Stimulated activated CD8-positive, alpha-beta memory T cell treated with anti-CD3 and anti-CD28 coated beads, Interleukin-15, amount 100 ng/mL, for 24 hours (primary cell): ENCODE measurements around the gene EVPL.
"Not testable (repeated sequence)": the region's sequence is repeated elsewhere in the genome, so short reads cannot be mapped to it uniquely, and the experiment has no call there.

Experiments
- DNase-seq: peaks from one replicate; pipeline ENCODE4 v3.0.0-alpha.2; 2020; ENCODE audit warnings: low read depth

Gene EVPL

DNA sequence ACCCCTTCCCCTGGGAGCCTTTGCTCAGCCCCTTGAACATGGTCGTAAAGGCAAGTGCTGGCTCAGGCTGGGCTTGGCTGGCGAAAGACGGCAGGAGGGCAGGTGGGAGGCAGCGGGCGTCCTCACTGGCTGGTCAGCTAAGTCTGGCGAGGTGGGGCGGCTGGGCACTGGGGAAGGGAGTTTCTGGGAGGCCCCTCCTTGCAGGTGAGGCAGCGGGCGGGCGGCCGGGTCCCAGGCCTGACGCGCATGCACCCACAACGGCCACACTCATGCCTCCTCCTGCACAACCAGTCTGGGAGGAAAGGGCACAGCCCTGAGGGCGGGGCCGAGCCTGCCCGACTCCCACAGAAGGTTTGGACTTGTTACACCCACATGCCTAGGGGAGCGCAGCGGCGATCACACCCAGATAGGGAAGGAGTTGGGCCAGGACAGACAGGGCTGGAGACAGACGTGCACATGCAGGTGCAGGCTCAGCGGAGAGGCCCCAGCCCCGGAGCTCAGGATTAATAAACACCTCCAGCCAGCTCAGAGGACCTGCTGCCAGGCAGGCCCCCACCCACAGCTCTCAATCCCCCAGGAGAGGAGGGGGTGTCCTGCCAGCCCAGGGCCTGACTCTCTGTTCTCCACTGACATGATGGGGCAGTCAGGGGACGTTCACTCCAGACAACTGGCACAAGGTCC is at the start of gene EVPL:
EVPL (minus strand) TSS at position 148 of the 681 bp plus-strand sequence; CDS start at position 40, 108 bp downstream.
- DNase-seq, result no peak

DNA sequence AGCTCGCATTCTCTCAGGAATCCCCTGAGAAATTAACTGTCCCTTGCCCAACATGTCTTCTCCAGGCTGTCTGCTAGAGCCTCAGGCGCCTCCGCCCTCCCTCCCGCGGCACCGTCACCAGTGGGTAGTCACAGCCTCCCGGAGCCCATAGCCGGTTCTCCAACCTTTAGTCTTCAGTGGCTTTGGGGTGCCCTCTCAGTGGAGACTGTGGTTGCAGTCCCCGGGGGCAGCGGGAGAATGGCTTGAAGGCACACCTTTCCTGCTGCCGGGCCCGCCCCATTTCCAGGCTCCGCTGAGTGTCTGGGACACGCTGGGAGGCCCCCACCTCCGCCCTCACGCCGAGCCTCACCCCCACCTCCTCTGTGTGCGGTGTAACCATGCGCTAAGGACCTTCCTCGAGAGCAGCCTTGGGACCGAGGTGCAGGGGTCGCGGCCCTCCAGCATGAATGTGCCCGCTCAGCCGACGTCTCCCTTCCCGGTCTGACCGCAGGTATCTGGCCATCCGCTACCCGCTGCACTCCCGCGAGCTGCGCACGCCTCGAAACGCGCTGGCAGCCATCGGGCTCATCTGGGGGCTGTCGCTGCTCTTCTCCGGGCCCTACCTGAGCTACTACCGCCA is 49.1 kb upstream of the EVPL start:
- no peak for DNase-seq

DNA sequence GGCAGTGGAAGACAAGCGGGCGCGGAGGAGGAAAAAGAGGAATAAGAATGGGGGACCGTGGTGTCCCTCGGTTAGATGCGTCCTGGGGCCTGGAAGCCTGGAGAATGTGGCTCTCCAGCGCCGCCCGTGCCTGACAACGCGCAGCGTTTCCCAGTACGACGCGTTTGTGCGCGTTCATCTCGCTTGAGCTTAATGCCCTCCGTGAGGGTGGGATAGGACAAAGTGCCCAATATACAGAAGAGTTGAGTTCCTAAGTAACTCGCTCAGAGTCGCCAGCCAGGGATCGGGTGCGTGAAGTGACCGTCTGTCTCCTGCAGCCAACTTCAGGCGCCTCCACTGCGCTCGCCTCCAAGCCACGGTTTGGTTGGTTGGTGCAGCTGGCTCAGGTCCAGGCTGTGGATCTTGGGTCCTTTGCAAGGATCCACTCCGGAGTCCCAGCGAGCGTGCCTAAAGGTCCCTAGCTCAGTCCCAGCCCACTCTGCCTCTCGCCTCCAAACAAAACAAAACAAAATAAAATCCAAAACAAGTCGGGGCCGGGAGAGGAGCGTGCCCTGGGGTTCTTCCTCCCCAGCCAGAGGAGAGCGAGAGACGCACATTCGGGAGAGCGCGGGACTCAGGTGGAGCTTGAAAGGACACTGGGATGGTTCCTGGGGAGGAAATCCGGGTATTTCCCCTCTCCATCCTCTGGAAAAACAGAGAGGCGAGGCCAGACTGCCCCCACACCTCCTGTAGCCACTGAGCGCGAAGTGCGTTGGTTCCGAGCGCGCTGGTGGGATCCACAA is 48.4 kb upstream of the EVPL start:
- no peak for DNase-seq

DNA sequence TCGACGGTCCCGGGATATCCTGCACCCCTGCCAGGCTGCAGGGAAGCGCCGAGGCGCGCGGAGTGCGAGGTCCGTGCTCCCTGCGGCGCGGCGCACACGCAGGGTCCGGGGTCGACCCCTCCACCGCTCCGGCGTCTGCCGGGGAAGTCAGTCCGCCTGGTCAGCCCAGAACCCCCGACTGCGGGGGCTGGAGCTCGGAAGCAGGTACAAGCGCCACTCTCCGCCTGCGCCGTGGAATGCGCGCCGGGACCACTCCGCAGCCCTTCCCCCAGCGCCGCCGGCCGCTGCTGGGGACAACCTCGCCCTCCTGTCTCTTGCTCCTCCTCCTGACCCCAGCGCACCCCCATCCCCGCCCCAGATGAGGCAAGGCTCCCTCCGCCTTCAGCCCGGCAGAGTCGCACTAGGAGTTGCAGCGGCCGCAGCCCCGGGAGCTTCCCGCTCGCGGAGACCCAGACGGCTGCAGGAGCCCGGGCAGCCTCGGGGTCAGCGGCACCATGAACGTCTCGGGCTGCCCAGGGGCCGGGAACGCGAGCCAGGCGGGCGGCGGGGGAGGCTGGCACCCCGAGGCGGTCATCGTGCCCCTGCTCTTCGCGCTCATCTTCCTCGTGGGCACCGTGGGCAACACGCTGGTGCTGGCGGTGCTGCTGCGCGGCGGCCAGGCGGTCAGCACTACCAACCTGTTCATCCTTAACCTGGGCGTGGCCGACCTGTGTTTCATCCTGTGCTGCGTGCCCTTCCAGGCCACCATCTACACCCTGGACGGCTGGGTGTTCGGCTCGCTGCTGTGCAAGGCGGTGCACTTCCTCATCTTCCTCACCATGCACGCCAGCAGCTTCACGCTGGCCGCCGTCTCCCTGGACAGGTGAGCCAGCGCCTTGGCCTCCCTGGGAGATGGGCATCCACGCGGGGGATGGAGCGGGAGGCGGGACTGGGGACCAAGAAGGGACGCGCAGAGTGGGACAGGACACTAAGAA is 47.6 kb upstream of the EVPL start, which contains the start of gene GALR2:
GALR2 (plus strand) TSS at position 392 of the 974 bp plus-strand sequence; CDS start at position 495, 103 bp downstream.
- DNase-seq, result no peak

DNA sequence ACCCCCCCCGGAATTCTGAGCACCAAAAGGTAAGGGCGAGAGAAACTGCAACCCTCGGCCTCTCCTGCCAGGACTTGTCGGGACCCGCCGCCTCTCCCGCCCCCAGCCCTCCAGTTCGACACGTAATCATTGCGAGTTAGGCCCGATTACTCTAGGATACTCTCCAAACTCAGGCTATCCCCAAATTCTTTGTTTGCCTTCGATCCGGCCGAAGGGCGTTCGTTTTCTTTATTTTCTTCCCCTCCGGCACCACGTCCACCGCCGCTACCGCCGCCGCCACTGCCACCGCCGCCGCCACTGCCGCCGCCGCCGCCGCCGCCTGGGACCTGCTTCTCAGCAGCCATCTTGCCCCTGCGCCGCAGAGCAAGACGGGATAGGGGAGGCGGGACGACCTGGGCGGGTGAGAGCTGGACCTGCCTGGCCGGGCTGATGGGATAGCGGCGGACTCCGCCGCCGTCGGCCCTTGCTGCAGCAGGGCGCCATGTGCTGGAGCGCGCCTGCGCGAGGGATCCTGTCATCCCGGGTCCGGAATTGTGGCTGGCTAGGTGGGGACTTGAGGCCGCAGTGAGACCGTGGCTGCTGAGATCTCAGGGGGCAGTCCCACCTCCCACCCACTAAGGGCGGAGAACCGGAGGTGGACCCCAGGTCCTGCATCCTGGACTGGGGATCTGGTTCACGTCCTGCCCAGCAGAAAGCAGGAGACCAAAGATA is 45.2 kb upstream of the EVPL start, which contains the start of gene SRP68:
SRP68 (minus strand) TSS at position 370 of the 711 bp plus-strand sequence; CDS start at position 344, 26 bp downstream.
- DNase-seq, result peak; percentile 61

DNA sequence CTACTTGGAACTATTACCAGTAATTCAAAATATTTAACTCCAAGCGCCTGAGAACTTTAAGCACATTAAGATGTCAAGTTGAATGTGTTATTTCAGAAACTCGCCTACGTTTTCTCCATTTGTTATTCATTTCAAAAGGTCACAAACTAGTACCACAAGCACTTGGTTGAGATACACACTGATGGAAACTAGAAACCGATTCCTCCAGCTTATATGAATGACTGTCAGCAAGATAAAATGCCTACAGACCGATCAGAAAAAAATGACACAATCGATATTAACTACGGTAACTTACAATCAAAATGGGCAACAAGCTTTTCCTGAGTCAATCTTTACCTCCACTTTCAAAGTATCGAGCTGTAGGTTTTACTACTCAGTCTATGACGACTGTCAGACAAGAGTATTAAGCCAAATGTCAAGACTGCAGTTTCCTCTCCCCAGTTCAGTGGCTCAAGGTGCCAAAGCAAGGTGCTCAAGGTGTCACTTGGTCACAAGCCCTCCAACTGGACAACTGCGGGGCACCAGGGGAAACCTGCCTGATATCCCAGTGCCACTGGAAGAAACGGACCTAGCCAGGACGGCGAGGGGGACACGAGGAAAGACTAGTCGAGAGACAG is 44.5 kb upstream of the EVPL start:
- no peak for DNase-seq

DNA sequence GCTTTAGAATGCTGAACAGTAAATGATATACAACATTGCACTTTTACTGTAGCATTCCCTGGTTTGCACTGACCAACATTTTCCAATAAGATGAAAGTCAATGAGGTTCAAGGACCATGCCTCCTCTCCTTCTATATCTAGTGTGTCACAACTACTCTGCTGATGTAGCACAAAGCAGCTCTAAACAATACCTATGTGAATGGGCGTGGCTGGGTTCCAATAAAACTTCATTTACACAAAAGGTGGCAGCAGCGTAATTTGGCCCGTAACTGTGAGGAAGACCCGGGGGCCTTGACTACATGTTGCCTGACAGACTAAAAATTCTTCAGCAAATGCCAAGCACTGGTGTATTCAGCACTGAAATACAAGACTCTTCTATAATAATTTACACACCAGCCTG is 38.7 kb upstream of the EVPL start:
- DNase-seq, result no peak

DNA sequence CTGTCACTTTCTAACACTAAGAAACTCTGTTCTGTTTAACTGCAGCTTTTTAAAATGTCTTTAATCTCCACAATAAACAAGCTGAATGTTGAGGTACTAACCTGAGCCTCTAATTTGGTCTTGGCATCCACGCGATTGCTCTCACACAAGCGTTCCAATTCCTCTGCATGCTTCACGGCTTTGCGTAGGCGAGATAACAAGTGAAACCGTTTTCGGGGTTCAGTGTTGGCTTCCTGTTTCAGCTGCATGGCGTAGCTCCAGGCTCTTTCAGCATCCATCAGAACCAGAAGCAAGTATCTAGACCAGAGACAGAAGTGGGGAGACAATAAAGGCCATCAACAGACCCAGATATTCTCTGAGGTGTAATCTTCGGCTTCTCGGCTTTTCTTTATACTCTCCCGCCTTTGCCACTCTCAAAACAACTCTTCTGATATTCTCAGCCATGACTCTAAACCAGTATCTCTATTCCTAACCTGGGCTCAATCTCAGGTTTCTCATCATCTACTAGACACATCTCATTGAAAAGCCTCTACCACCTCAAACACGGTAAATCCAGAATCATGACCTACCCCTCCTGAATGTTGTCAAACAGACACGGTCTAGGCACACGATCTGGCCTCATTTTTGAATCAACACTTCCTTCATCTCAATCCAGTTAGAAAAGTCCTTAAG is 36.9 kb upstream of the EVPL start:
- DNase-seq, result no peak

DNA sequence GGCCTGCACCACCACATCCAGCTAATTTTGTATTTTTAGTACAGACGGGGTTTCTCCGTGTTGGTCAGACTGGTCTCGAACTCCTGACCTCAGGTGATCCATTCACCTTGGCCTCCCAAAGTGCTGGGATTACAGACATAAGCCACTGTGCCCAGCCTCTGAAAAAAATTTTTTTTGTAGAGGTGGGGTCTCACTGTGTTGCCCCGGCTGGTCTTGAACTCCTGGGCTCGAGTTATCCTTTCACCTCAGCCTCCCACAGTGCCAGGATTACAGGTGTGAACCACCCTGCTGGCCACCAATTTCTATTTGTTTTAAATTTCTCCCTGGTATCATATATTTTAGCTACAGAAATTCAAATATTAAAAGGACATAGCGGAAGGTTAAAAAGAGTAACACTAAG is 31.2 kb upstream of the EVPL start:
- DNase-seq, result not testable (repeated sequence)

DNA sequence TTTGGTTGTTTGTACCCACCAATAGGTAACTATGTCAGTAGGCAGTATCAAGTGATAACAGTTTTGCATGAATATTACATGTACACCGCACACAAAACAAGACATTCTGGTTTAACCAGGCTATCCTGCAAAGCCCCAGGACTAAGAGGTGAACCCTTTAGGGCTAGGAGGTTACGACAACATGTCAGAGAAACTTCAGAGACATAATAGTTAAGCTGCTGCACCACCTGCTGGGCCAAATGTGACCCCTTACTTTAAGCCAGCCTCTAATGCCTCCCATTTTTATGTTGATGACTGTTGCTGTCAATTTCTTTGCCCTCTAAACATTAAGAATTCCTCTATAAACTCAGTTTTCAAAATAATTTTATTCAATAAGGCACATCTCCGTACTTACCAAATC is 29.8 kb upstream of the EVPL start:
- no peak for DNase-seq

DNA sequence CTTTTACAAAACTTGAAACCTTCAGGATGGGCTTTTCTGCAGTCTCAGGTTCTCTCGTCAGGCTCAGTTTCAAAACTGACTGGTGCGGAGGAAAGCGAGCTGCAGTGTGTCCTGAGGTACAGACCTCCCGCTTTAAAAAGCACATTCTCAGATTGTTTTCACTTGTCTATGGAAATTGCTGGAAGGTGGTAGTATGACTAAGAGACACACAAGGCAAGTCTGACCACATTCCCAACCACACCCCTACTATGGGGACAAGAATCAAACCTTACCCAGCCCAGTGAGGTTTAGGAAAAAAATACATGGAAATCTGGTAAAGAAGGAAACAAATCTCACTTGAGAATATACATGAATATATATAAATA is 27.0 kb upstream of the EVPL start:
- DNase-seq, result no peak

DNA sequence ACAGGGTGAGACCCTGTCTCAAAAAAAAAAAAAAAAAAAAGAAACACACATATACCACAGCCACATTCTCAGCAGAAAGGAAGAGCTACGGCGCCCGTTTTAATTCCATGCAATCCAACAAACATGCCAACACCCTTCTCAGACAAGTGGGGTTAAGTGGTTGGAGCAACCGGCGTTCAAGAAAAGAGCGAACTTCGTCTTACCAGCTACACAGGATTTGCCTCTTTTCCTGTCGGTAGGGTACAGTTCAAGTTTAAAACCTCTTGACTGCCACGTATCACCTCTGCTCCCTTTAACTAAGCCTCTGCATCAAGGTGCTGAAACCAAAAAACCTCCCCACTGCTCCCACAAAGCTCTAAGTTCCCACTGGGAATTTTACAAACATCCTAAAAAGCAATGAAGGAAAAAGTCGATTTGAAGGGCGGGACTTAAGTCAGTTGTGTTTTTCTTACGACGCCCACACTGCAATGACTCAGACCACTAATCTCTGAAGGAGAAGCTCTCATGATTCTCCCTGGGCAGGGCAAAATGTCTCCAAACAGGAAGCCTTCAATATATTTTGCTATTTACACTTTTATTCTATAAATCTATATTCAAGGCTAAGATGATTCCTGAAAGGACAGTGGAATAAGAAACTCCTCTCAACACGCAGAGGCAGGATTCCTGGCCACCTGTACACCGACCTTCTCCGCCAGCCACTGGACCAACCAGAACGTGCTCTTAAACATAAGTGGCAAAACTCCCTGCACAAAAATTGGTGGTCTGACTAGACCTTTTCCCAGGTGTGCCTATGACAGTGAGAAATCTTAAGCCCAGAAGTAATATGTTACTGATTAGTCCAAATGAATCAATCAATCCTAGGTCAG is 26.4 kb upstream of the EVPL start:
- DNase-seq, result no peak

DNA sequence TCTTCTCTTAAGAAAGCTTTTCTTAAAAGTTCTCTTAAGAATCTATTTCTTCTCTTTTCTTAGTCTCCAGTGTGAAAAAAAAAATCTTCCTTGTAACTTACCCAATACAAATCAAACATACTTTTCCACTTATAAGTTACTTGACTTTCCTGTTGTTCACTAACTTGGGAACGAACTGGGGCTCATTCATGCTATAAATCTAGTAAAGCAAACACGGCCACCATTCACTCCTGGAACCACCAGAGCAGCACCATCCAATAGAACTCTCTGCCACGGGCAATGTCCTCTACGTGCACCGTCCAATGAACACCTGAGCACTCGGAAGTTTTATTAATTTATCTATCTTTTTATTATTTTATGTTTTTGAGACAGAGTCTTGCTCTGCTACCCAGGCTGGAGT is 24.5 kb upstream of the EVPL start:
- no peak for DNase-seq

DNA sequence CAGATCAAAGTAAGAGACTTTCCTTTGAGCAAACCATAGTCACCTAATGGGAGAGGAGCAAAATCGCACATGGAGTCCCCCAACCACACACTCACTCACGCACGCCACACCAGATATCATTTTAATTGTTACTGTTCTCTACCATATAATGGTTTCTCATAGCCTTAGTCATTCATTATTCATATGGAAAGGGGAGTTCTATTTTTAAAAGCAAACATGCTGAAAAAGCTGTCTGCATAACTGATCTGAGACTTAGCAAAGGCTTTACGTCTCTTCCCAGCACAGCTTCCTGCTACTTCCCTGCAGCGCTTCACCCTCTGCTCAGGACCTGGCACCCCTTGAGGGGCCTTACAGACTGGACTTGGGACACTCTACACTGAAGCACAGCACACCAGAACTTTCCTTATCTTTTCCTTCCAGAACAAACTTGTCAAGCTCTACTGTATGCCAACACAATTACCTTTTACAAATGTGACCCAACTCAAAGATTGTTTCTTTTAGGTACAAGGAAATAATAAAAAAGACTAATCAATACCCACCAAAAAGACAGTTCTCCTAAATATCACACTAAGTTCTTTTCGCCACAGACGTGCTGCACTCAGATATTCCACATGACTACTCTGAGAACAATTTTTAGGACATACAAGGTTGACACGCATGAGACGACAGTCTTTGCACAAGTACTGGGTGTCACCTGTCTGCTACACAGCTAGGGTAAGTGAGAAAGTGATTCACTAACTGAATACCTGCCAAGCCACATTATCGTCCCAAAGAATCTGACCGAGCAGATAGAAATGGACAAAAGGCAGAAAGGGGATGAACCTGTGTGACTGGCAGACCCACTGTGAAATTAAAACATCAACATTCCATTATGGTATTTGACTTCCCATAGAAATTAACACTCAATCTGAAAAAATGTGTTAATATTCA is 23.7 kb upstream of the EVPL start:
- no peak for DNase-seq

DNA sequence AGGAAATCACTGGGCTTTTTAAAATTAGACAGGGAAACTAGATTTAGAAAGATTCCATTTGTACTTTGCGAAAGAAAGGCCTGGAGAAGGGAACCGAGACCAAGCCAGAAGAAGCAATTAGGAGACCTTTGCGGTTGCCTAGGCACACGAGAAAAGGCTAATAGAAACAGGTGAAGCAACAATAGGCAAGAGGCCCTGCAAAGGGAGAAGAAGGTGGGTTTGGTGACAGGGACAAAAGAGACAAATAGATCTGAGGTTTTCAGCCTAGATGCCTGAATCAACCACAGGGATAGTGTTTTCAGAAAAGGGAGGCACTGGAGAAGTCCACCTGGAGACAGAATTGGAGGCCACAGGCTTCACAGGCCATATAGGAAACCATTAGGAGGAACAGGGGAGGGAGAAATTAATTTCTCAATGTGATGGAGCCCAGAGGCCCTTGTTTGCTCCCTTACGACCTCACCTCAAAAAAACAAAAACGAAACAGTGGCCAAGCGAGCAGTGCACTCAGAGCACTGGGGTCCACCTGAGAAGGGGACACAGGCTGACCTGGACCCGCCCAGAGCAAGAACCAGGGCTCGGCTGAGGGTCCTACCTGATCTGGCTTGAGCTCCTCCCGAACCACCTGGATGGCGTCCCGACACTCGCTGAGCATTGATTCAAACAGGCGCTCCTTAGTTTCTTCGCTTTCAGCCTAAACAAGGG is 22.9 kb upstream of the EVPL start:
- DNase-seq, result no peak

DNA sequence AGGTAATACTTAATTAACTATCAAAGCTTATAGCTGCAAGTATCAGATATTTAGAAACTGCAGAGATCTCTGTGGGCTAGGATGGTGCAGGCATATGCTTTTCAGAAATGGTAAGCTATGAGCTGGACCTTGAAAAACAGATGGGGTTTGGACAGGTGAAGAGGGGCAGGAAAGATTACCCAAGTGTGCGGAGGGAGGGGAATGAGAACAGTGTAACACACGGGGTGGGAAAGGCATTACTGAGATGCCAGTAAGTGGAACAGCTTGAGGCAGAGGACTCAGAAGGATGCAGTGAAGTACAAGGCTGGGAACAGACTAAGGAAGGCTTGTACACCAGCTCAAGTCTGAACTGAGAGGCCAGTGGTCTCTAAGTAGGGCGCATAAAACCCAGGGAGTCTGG is 22.1 kb upstream of the EVPL start:
- DNase-seq, result no peak

DNA sequence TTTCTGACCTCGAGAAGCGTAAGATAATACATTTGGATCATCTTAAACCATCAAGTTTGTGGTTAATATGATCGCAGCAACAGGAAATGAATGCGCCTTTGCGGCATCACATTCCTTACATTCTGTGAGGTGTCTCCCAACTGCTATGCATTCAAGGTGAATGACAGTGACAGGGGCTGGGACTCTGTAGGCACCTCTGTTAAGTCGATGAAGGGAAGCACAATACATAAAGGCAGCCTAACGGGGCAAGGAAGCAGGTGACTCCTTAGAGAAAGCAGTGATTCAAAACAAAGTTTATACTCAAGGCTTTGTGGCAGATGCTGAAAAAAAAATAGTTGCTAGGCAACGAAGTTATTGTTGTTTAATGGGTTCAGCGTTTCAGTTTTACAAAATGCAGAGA is 21.6 kb upstream of the EVPL start:
- no peak for DNase-seq
